T-helper 1 cell treated with Interleukin-12 subunit alpha and Interleukin-12 subunit beta and Interleukin-4 antibody, amounts not matched to agents 30 ng/mL and 1 ng/mL, for 36 hours (primary cell): ENCODE data around the gene SLC9A9. TPM values are rescaled to one million over a fixed set of nuclear protein-coding genes. Genes with fewer than 3 reads are reported as not detected.
"Not testable (repeated sequence)": the region's sequence is repeated elsewhere in the genome, so short reads cannot be mapped to it uniquely, and the experiment has no call there.

ENCODE experiments used
- intact Hi-C: fragments of 100-400 bp; cut with micrococcal nuclease; formaldehyde crosslinking; loops from one replicate; pipeline ENCODE4 v1.15.1; 2024
- total RNA-seq: library from RNA; stranded (reverse); gene quantifications from 2 replicates; pipeline ENCODE4 v1.2.3, GENCODE V29; 2022

Gene SLC9A9
- total RNA-seq, 1 donor from 2014 or later, result 19.3 TPM

DNA sequence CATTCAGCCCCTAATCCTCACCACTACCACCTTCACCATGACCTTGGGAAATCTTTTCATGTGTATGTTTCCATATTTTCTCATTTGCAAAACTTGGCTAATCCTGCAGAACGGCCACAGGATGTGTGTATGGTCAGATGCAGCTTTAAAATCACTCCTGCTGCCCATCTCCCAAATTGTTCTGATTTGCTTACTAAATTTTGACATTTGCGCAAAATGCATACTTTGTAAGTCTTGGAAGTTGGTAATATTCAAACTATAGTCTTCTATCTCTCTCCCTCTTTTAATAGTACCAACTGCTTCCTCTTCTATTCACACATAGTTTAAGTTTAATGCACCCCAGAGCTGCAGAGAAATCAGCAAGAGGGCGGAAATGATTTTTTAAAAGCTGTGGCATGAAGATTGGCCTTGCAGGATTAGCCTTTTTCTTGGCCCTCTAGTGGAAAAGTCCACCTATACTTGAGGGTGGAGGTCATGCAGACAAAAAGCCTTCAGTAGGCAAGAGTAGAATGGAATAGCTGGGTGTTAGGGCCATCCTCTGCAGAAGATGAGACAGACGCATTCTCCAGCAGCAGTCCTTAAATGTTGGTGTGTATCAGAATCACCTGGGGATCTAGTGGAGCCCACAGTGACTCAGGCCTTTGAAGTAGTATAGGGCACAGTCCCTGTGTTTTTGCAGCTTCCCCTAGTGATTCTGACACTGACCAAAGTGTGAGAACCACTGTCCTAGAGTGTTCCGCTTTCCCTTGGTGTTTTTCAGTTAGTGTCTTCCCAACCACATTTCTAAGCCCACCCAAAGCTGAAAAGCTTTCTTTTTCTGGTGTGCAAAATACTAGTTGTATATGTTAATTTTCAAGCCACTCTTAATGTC lies 547.0 kb downstream of the SLC9A9 start:
- intact Hi-C loops, result no loop called here

DNA sequence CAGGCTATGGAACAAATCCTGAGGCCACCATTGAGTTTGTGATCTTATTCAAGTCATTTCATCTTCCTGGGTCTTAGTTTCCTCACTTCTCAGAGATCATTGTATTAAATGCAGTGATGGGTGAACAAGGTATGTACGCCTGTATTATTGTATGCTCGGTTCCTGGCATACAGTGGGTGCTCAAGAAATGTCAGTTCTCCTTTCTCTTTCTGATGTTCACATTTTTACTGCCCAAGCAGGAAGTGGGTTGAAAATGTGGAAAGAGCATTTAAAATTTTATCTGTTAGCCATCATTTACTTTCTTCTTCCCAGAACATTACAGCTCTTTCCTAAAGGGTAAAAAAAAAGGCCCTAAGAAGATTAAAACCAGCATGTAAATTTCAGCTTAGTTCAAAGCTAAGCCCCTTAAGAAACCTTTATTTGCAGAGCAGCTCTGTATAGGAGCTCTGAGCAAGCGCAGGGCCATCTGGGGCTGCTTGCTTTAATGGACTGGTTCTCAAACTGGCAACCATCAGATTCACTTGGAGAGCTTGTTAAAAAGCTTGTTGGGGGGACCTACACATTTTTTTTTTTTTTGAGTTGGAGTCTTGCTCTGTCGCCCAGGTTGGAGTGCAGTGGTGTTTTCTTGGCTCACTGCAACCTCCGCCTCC lies 549.3 kb downstream of the SLC9A9 start:
- intact Hi-C loops, result no loop called here

DNA sequence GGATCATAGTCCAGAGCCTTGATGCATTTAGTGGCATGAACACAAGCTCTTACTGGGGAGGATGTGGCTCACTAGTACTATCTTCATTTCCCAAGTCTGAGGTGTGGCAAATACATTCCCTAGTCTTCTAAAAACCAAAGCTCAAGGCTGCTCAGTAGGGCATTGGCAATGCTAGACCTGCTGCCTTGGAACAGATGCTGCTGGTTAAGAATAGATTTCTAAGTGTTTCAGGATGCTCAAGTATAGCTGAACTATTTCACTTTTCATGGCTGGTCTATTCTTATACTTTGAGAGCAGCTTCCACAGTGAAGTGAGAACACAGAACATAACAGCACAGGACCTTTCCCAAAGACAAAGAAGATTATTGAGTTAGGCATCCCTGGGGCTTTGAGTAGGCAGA lies 549.9 kb downstream of the SLC9A9 start:
- intact Hi-C loops, result no loop called here

DNA sequence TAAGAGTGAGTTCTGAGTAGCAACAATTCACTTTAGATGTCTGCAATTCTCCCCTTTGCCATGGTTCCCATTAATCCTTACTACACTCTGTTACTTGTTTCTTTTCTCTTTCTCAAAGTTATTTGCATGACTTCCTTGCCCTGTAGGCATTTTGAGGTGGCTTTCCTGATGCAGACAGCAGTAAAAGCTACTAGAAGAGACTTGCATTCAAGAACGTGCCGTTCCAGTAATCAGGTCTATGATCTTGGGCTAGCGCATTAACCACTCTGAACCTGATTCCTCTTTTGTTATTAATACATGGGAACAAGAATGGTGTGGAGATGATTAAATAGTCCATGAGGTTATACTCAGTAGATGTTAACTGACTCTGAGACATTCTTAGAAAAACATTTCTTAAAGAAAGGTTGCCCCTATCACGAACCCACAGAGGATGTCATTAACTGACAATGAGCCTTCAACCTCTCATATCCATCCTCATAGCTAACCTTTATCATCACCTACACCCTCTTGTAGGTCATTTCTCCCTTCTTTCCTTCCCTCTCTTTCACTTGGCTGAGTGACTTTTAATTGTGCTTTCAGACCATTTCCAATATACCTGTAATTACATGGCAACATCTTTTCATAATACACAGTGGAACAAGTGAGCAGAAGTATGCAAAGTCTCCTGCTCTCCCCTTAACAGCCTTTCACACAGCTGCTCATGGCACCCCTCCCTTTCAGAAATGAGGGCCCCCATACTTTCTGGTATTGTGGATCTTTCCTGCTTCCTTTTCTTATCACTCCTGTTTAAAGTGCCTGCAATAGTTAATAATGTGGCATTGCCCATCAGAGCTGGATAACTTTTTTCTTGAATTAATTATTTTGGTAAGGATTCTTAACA lies 552.8 kb downstream of the SLC9A9 start:
- intact Hi-C loops, result loop anchor here (2.0 kb wide), 1 partner anchor 175 kb away; no protein-coding TSS in a partner anchor

DNA sequence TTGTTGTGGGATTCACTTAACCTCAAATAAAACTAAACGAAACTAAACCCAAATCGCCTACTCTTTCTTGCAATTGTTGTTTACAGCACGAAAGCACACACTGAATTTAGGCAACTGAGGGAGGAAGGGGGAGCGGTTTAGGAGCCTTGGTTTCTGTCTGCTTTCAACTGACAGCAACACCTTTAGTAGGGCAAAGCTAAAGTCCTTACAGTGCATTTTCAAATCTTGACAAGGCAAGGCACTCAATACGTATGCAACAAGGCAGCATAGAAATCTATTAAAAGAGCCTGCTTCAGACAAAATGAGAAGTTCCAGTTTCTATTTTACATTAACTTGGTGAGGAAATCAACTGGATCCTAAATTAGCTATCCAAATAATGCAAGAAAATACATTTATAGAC lies 554.1 kb downstream of the SLC9A9 start:
- intact Hi-C loops, result loop anchor here (2.0 kb wide), 1 partner anchor 173 kb away; no protein-coding TSS in a partner anchor

DNA sequence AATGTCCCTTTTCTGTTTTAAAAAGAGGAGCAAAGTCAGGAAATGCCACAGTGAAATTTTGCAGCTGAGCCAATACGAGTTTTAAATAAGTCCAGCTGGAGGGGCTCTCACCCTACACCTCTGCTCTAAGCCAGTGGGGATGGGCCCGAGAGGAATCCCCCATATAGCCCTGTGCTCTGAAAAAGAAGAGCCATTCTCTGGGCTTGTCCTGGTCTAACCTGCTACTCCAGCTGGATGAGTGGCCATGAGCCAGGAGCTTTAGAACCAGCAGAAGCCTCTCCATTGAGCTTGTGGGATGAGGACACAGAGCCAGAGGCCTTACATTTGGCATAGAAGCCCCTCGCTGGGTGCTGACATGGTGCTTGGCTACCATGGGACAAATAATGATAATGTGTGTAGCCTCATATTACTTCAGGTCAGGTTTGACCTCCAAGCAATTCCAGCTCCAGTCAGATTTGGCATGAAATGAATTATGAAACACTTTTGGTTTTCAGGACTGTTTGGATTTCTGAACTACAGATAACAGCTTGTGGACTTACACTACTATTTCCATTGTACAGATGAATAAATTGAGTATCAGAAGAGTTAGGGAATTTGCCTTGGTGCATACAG lies 556.3 kb downstream of the SLC9A9 start:
- intact Hi-C loops, result no loop called here

DNA sequence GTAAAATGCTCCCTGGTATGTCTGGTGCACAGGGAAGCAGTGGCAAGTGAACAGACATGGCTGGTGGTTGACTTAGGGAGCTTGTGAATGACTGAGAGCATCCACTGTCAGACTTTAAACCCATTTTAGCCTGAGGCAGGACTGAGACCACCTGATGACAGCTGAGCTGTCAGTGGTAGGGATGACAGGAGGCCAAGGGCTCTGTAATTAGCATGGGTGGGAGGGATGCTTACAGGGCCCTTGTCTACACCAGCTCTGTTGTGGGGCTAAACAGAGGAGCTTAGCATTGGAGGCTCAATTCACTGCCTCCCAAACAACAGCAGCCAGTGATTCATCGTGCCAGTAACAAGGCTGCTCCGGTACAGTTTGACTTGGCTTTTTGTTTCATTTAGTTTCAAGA lies 559.3 kb downstream of the SLC9A9 start:
- intact Hi-C loops, result no loop called here

DNA sequence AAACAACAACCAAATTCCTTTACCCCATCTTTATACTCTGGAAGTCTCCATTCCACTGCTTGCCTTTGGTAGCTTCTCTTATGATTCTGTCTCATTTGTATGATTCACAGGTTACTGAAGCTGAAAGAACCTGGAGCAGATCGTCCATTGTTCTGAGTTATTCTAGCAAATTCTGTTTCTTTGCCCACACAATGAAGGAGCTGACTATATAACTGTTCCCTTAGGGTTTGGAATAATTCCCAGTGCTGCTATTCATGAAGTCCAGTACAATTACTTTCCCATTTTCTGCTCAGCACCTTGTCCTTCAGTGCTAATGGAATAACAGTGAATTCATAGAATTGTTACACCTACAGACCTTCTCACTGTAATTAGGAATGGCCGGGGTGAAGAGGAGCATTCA lies 560.9 kb downstream of the SLC9A9 start:
- intact Hi-C loops, result no loop called here

DNA sequence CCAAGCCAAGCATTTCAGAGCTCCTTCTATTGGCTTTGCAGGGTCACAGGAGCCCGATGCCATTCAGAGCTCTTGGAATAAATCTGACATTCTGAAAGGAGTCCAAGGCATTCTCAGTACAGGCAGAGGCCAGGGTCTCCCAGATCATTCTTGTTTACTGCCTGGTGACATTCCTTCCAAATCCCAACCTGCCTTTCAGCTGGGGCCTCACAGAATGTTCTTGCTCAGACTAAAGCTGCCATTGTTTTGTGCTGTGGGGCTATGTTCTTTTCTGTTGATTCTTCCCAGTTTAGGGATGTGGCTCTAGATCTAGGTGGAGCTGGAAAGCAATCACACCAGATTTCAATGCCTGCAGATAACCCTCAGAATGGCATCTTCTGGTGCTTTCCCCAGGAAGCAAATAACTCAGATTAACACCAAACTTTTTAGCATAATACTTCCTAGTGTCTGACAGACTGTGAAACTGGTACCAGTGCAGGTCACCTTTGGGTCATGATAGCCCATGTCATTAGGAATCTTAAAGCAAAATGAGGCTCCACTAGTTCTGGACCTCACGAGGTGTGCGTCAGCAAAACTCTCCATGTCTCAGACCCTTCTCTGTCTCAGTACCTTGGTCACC lies 561.8 kb downstream of the SLC9A9 start:
- intact Hi-C loops, result no loop called here

DNA sequence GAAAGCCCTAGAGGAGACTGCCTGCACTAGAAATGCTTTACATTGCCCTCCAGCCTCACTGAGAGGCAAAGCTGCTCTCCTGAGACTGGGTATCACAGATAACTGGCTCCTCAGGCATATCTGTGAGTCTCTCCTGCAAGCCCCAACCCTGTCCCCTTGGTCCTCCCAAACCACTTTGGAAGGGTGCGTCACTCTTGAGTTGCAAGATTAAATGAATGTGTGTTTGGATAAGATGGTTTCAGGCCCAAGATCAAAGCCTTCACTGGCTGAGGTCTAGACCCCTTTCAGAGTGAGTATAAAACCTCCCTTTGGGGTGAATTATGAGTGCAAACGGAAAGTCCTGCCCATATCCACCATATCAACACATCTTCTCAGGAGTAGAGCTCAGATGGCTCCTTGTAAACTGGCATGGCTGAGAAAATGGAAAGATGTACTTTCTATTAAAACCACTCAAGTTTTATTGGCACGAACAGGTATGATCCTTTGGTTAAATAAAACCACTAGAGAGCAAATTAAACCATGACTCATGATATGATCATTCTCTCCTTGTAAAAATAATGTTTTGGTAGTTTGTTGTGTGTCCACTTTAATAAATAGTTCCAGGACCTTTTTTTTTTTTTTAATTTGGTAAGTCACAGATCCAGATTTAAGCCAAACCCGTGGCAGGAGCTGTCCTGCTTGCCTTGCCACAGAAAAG lies 564.7 kb downstream of the SLC9A9 start:
- intact Hi-C loops, result no loop called here

DNA sequence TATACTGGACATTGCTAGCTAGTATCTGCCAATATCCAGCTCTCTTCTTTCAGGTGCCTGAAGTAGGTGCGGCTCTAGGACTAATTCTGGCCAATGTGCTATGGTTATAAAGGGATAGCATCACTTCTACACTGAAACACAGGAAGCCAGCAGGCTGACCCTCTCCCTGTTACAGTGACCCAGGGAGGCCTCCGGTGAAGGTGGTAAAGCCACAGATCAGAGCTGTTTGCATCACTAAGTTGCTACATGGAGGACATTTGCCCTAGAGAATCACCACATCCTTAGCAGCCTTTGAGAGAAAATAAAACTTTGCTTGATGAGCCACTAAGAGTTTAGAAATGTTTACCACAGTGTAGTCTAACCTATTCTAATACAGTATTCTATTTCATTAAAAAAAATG lies 567.3 kb downstream of the SLC9A9 start:
- intact Hi-C loops, result no loop called here

DNA sequence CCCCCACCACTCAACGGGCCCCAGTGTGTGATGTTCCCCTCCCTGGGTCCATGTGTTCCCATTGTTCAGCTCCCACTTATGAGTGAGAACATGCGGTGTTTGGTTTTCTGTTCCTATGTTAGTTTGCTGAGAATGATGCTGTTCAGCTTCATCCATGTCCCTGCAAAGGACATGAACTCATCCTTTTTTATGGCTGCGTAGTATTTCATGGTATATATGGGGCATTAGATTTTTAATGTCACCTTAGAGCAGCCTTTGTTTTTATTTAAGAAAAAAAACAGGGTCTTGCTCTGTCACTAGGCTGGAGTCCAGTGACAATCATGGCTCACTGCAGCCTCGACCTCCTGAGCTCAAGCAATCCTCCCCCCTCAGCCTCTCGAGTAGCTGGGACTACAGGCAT lies 568.7 kb downstream of the SLC9A9 start:
- intact Hi-C loops, result not testable (repeated sequence)

DNA sequence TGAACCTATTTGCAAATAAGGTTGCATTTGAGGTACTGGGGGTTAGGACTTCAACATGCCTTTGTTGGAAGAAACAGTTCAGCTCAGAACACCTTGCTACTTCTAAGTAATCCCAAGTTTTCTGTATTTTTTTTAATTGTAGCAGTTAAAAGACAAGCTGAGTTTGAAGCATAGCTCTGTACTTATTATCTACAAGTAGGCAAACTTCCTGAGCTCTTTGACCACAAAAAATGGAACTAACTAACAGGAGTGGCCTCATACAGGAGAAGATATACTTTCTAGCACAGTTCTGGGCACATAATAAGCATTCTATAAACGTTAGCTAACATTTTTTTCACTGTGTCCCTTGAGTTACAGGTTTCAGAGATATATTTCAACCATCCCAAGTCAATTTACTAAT lies 569.5 kb downstream of the SLC9A9 start:
- intact Hi-C loops, result no loop called here

DNA sequence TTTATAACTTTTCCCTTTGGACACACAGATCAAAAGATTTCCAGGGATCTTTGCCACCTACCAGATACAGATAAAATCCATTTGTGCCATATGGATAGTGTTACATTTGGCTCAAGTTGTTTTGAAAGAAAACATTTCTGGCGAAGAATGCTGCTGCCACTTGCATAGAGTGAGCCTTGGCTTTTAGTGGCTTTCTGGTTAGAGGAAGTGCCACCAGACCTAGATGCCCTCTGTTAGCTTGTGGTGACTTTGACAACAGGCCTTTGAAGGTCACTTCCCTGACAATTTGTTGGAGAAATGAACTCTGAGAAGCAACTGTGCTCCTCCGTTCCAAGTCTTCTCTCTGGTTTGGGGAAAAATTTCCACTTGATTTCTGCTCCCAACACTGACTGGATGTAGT lies 570.7 kb downstream of the SLC9A9 start:
- intact Hi-C loops, result no loop called here

DNA sequence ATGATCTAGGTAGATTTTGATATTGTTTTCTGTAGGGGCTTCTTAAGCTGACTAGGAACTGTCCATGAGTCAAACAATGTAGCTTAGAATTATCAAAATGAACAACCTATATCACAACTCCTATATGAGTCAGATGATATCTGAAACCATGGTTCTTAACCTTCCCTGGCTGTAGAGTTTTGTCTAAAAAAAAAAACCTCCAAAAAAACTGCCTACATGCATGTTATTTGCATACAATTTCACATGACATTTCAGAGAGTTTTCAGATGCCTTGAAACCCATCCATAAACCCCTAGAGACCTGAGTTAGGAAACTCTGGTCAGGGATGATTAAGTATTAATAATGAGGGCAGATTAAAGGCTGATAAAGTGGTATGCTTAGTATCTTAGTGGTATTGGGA lies 571.7 kb downstream of the SLC9A9 start:
- intact Hi-C loops, result no loop called here

DNA sequence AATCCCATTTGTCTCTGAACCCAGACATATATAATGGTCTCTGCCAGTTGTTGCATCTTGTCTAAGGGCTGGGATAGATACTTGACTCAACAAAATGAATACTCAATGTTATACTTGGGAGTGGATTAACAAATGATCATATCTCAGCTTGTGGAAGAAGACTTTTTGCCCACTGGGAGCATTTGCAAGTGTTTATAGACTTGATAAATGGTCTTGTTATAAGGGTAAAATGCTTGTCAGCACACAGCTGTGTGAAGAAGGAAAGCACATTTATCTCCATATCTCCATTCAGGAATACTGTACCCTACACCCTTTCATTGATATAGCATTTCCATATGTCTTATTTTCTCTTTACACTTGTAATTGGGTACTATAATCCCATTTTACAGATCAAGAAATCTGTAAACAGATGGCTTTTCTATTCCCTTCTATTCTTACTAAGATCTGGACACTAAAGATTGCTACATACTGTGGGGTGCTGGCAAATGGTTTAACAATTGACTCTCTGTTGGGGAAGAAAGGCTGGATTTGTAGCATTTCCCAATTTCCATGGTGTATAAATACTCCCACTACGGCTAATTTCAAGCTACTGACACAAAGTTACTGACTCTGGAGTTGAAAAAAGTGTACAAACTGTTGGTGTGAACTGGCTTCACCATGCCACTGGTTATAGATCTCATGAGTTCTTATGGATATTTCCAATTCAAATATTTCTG lies 574.1 kb downstream of the SLC9A9 start:
- intact Hi-C loops, result no loop called here

DNA sequence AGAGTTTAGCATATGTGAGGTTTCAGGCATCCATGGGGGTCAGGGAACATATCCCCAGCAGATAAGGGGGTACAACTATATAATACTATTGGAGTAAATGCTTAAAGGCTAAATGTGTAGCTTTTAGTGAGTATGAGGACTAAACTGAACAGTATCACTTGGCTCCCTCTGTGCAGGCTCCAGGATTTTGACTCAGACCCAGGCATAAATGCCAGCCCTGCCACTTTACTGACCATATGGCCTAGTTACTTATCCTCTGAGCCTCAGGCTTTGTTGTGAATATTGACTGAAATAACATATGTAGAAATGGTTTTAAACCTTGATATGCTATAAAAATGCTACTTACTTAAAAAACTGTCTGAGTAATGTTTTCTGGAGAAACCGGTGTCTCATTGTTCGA lies 577.1 kb downstream of the SLC9A9 start:
- intact Hi-C loops, result no loop called here

DNA sequence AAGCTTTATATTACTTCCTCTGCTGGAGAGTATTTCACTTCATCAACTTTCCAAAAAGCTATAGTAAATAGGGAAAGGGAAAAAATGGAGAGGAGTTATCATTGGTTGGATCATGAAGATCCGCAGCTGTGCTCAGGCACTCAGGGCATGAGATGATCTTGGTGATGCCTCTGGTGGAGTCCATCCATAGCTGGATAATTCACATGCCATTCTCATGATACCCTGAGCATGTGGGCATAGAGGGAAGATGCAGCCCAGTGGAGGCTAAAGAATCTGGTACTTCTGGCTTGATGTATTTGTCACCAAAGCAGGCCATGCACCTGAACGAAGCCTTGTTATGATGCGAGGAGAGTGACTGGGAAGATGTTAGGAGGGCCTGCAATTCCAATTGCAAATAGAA lies 578.5 kb downstream of the SLC9A9 start:
- intact Hi-C loops, result no loop called here

DNA sequence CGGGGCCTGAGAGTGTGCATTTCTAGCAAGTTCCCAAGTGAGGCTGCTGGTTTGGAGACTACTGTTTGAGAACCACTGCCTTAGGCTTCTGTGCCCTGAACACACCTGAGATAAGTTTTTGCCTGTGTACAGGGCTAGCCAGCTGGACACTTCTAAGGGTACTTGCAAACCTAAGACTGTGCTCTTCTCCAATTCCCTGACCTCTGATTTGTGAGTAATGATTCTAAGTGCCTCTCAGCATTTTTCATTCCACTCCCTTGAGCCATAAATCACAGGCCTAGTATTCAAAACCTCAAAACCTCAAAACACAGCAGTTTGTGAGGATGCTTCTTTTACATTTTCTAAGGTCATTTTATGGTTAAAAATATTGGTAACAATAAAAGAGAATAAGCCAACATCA lies 580.3 kb downstream of the SLC9A9 start:
- intact Hi-C loops, result no loop called here

DNA sequence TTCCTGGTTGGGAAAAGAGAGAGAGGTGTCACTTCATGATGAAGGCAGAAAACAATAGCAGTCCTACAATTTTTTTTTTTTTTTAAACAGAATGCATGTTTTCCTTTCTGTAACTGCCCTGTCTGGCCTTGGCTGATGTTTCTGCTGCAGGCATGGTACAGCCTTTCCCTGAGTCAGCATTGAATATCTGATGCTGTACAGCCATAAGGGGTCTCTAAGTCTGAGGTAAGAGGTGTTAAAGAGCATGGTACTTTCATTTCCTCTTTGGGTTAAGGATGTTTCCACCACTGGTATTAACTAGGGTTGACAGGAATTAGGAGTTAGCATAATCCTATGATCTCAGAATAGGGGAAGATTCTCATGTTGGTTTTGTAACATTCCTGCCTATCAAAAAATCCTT lies 581.3 kb downstream of the SLC9A9 start:
- intact Hi-C loops, result no loop called here
